ENCODE measurements around the gene SSTR5.

- TF ChIP-seq CTCF (IDR thresholded peaks at IDR 0.05) = no peak
- TF ChIP-seq POLR2A (IDR thresholded peaks at IDR 0.05) = no peak
Observed at GRCh38 chr16:1066584-1067172, 5.9 kb upstream of the SSTR5 start.
